Measurements from ENCODE around the gene FSHR. TPM values are rescaled to one million over a fixed set of nuclear protein-coding genes. Genes with fewer than 3 reads are reported as not detected.

Gene FSHR
- total and polyA plus RNA-seq, 2 experiments from 2014 or later = not detected

- Histone ChIP-seq H3K4me2 (ENCODE audit: unreplicated experiment) (no peak overlapping the region), H4K20me1 (ENCODE audit: insufficient read depth) (no peaks in the 10 kb centered on the region), H3K4me3 (no peak overlapping the region), H2AFZ (no peak overlapping the region), H3K4me1 (ENCODE audit: insufficient read depth) (no peaks in the 10 kb centered on the region), H3K9me3 (ENCODE audit: low read depth) (no peaks in the 10 kb centered on the region), H3F3A (ENCODE audit: insufficient read depth) (no peaks in the 10 kb centered on the region), H3K27ac (no peak overlapping the region), H3K36me3 (ENCODE audit: low read depth) (no peaks in the 10 kb centered on the region), H3K79me2 (ENCODE audit: insufficient read depth) (no peaks in the 10 kb centered on the region), H3K9ac (no peak overlapping the region), H3K27me3 (replicated peaks; ENCODE audit: insufficient read depth) (peaks cover 5% of the 10 kb centered on the region), H3K9me2 (ENCODE audit: insufficient read depth) (no peaks in the 10 kb centered on the region)
- no peak for TF ChIP-seq EZH2 (IDR thresholded peaks at IDR 0.05; ENCODE audit: insufficient read depth, poor library complexity, severe bottlenecking)
- no peak for TF ChIP-seq EZH2phosphoT487 (IDR thresholded peaks at IDR 0.05; ENCODE audit: insufficient read depth, low read depth)
- peak; percentile 18 for DNase-seq
- 70 to 76% methylated on average over 7 of the region's 7 CpGs for WGBS, 2 experiments (ENCODE audit: low coverage in 1 of 2, low lambda C conversion rate in 2 of 2, missing lambda C conversion rate in 2 of 2)
- in situ Hi-C loops (cut with MboI) = loop anchor here (25.0 kb wide), 1 partner anchor 323 kb away; the partner anchor contains the start of gene GTF2A1L
Observed at GRCh38 chr2:48934807-48935206, 219.5 kb downstream of the FSHR start.

- in situ Hi-C loops (cut with MboI) = loop anchor here (25.0 kb wide), 1 partner anchor 322 kb away; the partner anchor contains the start of gene GTF2A1L
- H3K4me2 ChIP-seq (ENCODE audit: unreplicated experiment) = no peak overlapping the region
- H3K36me3 ChIP-seq (ENCODE audit: low read depth) = no peaks in the 10 kb centered on the region
- H3K27ac ChIP-seq = no peak overlapping the region
- TF ChIP-seq EZH2phosphoT487 (IDR thresholded peaks at IDR 0.05; ENCODE audit: insufficient read depth, low read depth) = no peak
- TF ChIP-seq EZH2 (IDR thresholded peaks at IDR 0.05; ENCODE audit: insufficient read depth, poor library complexity, severe bottlenecking) = no peak
- no peak for DNase-seq
- no peaks in the 10 kb centered on the region for H4K20me1 ChIP-seq (ENCODE audit: insufficient read depth)
- H3K27me3 ChIP-seq (replicated peaks; ENCODE audit: insufficient read depth) = peaks cover 2% of the 10 kb centered on the region
- no peak overlapping the region for H3K9ac ChIP-seq
- H3K9me3 ChIP-seq (ENCODE audit: low read depth) = no peaks in the 10 kb centered on the region
- H2AFZ ChIP-seq = no peak overlapping the region
- H3K79me2 ChIP-seq (ENCODE audit: insufficient read depth) = no peaks in the 10 kb centered on the region
- H3K4me1 ChIP-seq (ENCODE audit: insufficient read depth) = no peaks in the 10 kb centered on the region
- 35 to 46% methylated on average over 5 of the region's 5 CpGs for WGBS, 2 experiments (ENCODE audit: low coverage in 1 of 2, low lambda C conversion rate in 2 of 2, missing lambda C conversion rate in 2 of 2)
- H3K4me3 ChIP-seq = no peak overlapping the region
- H3K9me2 ChIP-seq (ENCODE audit: insufficient read depth) = no peaks in the 10 kb centered on the region
- no peaks in the 10 kb centered on the region for H3F3A ChIP-seq (ENCODE audit: insufficient read depth)
Observed at GRCh38 chr2:48933828-48934497, 220.4 kb downstream of the FSHR start.

GRCh38 chr2:48932667-48933066 lies 221.6 kb downstream of the FSHR start:
- H3K27ac ChIP-seq = no peak overlapping the region
- H3K4me1 ChIP-seq (ENCODE audit: insufficient read depth) = no peaks in the 10 kb centered on the region
- no peak overlapping the region for H3K4me2 ChIP-seq (ENCODE audit: unreplicated experiment)
- no peaks in the 10 kb centered on the region for H3K79me2 ChIP-seq (ENCODE audit: insufficient read depth)
- H3K4me3 ChIP-seq = no peak overlapping the region
- 45 to 52% methylated on average over 4 of the region's 4 CpGs for WGBS, 2 experiments (ENCODE audit: low coverage in 1 of 2, low lambda C conversion rate in 2 of 2, missing lambda C conversion rate in 2 of 2)
- no peak for TF ChIP-seq EZH2 (IDR thresholded peaks at IDR 0.05; ENCODE audit: insufficient read depth, poor library complexity, severe bottlenecking)
- no peak for TF ChIP-seq EZH2phosphoT487 (IDR thresholded peaks at IDR 0.05; ENCODE audit: insufficient read depth, low read depth)
- no peaks in the 10 kb centered on the region for H3K9me2 ChIP-seq (ENCODE audit: insufficient read depth)
- no peaks in the 10 kb centered on the region for H3K9me3 ChIP-seq (ENCODE audit: low read depth)
- no peaks in the 10 kb centered on the region for H4K20me1 ChIP-seq (ENCODE audit: insufficient read depth)
- no peaks in the 10 kb centered on the region for H3K36me3 ChIP-seq (ENCODE audit: low read depth)
- H3K9ac ChIP-seq = no peak overlapping the region
- H3K27me3 ChIP-seq (replicated peaks; ENCODE audit: insufficient read depth) = no peaks in the 10 kb centered on the region; the same call in 1 of the 2 replicates
- no peak for DNase-seq
- in situ Hi-C loops (cut with MboI) = loop anchor here (25.0 kb wide), 1 partner anchor 320 kb away; the partner anchor contains the start of gene GTF2A1L
- H3F3A ChIP-seq (ENCODE audit: insufficient read depth) = no peaks in the 10 kb centered on the region
- H2AFZ ChIP-seq = no peak overlapping the region

GRCh38 chr2:48929571-48930301 lies 224.6 kb downstream of the FSHR start:
- in situ Hi-C loops (cut with MboI) = loop anchor here (25.0 kb wide), 1 partner anchor 317 kb away; the partner anchor contains the start of gene GTF2A1L

More at GRCh38 chr2:48929571-48930301, 224.6 kb downstream of the FSHR start:
- Histone ChIP-seq H3K27me3 (replicated peaks; ENCODE audit: insufficient read depth) (no peaks in the 10 kb centered on the region), H3K9me2 (ENCODE audit: insufficient read depth) (no peaks in the 10 kb centered on the region), H3K9ac (no peak overlapping the region), H3K4me2 (ENCODE audit: unreplicated experiment) (no peak overlapping the region), H3K36me3 (ENCODE audit: low read depth) (no peaks in the 10 kb centered on the region), H3K9me3 (ENCODE audit: low read depth) (no peaks in the 10 kb centered on the region), H3K79me2 (ENCODE audit: insufficient read depth) (no peaks in the 10 kb centered on the region), H3K4me1 (ENCODE audit: insufficient read depth) (no peaks in the 10 kb centered on the region), H3F3A (ENCODE audit: insufficient read depth) (no peaks in the 10 kb centered on the region), H2AFZ (no peak overlapping the region), H3K4me3 (no peak overlapping the region), H4K20me1 (ENCODE audit: insufficient read depth) (no peaks in the 10 kb centered on the region), H3K27ac (no peak overlapping the region)
- 33 to 44% methylated on average over 6 of the region's 6 CpGs for WGBS, 2 experiments (ENCODE audit: low coverage in 1 of 2, low lambda C conversion rate in 2 of 2, missing lambda C conversion rate in 2 of 2)
- TF ChIP-seq EZH2phosphoT487 (IDR thresholded peaks at IDR 0.05; ENCODE audit: insufficient read depth, low read depth) = no peak
- TF ChIP-seq EZH2 (IDR thresholded peaks at IDR 0.05; ENCODE audit: insufficient read depth, poor library complexity, severe bottlenecking) = no peak
- peak; percentile 4 for DNase-seq

Measured in GM23248 (cell line).